Measurements from ENCODE around the gene TMEM119. TPM values are rescaled to one million over a fixed set of nuclear protein-coding genes. Genes with fewer than 3 reads are reported as not detected.

Gene TMEM119
- 0.58 and 15.8 TPM in 2 replicates for total RNA-seq

DNA sequence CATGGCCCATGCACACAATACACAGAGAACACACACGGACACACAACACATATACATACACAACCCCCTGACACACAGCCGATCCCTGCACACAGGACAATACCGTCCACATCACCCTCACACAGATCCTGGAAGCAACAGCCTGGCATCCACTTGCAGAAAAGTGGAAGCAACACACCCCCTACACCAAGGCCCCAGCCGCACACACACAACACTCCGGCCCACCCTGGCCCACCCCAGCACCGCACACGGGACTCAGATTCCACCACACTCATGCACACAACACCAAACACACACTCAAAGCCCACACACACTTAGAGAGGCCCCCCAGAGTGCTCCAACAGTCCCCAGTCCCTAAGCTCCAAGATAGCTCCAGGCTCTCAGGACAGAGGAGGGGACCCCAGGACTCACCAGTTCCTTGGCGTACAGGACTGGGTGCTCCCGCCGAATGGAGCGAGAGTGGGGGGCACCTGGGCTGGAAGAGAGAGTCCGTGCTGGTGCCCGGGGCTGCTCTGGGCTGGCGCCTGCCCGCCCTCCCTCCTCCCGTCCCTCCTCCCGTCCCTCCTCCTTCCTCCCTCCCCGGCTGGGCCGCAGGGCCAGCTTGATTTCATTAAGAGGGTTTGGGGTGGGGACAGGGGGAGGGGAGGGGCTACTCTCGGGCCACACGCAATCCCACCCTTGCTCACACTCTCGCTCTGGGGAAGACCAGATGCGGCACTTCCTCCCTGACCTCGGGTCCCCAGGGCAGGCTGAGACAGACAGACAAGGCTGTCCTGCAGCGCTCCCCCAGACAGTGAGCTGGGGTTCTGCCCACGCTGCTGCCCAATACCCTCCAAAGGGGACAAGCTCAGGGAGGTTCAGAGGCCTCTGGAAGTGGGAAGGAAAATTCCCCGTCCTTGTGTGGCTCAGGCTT, at the start of gene TMEM119:
TSS of gene TMEM119 (minus strand) at position 526 of the 913 bp plus-strand sequence. CDS start 5,701 bp downstream, outside the sequence.

DNA sequence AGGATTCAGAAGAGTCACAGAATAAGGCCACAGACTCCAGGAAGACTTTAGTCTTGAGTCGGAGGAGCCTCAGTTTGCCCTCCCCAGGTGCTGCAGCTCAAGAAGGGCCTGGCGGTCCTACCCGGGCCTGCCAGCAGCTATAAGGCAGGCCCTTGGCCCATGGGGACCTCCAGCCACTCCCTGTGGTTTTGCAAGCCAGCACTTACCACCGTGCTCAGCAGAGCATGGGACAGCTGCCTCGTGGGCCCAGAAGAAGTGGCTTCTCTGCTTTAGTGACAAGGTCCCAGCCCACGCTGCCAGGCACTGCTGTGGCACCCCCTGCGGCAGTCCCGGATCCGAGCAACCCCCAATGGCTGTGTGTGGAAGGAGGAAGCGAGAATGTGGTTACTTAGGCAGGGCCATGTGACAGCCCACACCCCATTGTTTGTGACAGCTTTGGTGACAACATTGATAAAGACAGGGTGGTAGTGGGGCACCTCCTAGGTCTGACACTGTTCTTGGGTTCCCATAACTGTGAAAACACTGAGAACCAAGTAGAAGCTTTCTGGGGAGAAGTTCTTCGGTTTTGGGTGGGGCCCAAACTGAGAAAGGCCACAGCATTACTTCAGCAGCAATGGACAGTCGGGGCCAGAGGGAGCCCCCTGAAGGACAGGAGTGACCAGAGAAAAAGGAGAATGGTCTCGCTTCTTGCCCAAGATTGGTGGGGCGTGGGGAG, 35.8 kb upstream of the TMEM119 start, which contains the start of gene SELPLG:
TSS of gene SELPLG (minus strand) at position 361 of the 715 bp plus-strand sequence. CDS start 9,587 bp downstream, outside the sequence.

GRCh38 chr12:108562348-108563135, 35.3 kb downstream of the TMEM119 start, which contains the start of gene ISCU:
TSS of gene ISCU (plus strand) at chr12:108562596. CDS start at chr12:108562623, 27 bp downstream.

DNA sequence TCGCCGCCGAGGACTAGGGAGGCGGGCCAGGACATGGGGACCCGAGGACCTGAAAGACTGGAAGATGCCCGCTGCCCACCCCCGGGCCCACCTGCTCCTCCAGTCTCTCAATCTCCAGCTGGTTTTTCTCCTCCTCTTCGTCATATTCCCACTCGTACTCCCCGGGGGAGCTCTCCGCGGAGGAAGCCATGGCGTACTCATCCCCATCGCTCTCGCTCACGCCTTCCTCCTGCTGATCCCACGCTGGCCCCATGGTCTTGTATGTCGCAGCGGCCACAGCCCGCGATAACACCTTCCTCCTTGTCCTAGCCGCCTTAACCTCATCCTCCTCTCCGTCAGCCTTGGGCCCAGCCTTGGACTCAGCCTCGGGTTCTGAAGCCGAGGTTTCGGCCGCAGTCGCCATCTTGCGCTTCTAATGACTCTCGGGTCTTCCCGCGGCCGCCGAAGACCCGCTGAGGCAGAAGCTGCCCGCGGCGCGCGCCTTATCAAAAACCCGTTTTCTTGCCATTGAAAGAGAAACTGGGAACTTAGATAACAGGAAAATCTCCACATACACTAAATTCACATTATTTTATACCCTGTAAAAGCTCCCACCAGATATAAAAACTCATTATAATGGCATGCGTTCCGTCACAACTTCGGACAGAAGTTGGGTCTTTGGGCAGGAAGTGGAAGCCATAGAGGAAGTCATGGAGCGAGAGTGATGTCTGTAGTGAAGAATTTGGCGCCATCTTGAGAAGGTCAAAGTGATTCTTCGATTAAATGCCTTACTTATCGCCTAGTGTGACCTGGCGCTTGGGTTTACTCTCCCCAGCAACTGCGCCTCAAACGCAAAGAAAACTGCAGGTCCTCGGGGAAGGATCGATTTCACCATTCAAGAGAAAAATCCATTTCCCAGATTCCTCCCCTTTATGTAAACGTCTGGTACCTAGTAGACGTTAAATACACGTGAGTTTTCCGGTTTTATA, 36.8 kb downstream of the TMEM119 start, which contains the start of gene SART3:
TSS of gene SART3 (minus strand) at position 422 of the 968 bp plus-strand sequence. CDS start at position 403, 19 bp downstream.

Other genes starting within 250 kb of the TMEM119 start
- 15.3 and 16.6 TPM in 2 replicates for gene FICD, start 82.8 kb downstream of the TMEM119 start, total RNA-seq
- gene SART3, start 36.9 kb downstream of the TMEM119 start, total RNA-seq = 49.6 and 59.2 TPM in 2 replicates
- gene ISCU, start 35.5 kb downstream of the TMEM119 start, total RNA-seq = 109 and 172 TPM in 2 replicates
- 0.85 and 1.3 TPM in 2 replicates for gene SELPLG, start 35.8 kb upstream of the TMEM119 start, total RNA-seq
- 199 and 426 TPM in 2 replicates for gene CORO1C, start 133.4 kb upstream of the TMEM119 start, total RNA-seq